IPS DF 19.7 (cell line): ENCODE measurements around the gene IFNA5.

Experiments
- DNase-seq: peaks from one replicate; pipeline ENCODE4 v3.0.0-alpha.2; 2013; ENCODE audit warnings: low read depth, low spot score

Gene IFNA5

GRCh38 chr9:21294364-21294774, 10.7 kb downstream of the IFNA5 start:
- no peak for DNase-seq

GRCh38 chr9:21289848-21290247, 15.3 kb downstream of the IFNA5 start:
- no peak for DNase-seq

- DNase-seq: no peak
Measured at GRCh38 chr9:21287280-21287679, 17.8 kb downstream of the IFNA5 start.

- no peak for DNase-seq
Measured at GRCh38 chr9:21286659-21287058, 18.5 kb downstream of the IFNA5 start.

- DNase-seq: no peak
Measured at GRCh38 chr9:21286099-21286498, 19.0 kb downstream of the IFNA5 start.

GRCh38 chr9:21281275-21281674, 23.8 kb downstream of the IFNA5 start:
- no peak for DNase-seq

- DNase-seq: no peak
Measured at GRCh38 chr9:21268347-21268657, 36.8 kb downstream of the IFNA5 start.

GRCh38 chr9:21267485-21268346, 37.4 kb downstream of the IFNA5 start:
- no peak for DNase-seq

GRCh38 chr9:21266733-21267484, 38.2 kb downstream of the IFNA5 start:
- DNase-seq: no peak

GRCh38 chr9:21265421-21266189, 39.5 kb downstream of the IFNA5 start:
- no peak for DNase-seq

- DNase-seq: no peak
Measured at GRCh38 chr9:21255538-21256212, 49.4 kb downstream of the IFNA5 start.
